Fibroblast of lung (primary cell): ENCODE data around the gene RABGAP1L. TPM values are rescaled to one million over a fixed set of nuclear protein-coding genes. Genes with fewer than 3 reads are reported as not detected.

Source experiments
- DNase-seq, 2 donors: peaks; one replicate each; pipeline versions ENCODE4 v3.0.0 to v3.0.0-alpha.2; 2010; ENCODE audit warnings: low read depth in 2 of 2
- H2AFZ ChIP-seq: 2 replicates; pipeline ENCODE4 v1.5.1; 2012; ENCODE audit warnings: low read length, control low read depth, inconsistent platforms
- H3K27ac ChIP-seq: 2 replicates; pipeline ENCODE4 v1.5.1; 2011; ENCODE audit warnings: low read length, control low read depth; ENCODE audit not compliant: insufficient read depth
- H3K27me3 ChIP-seq: 2 replicates; pipeline ENCODE4 v1.5.1; 2011; ENCODE audit warnings: mild to moderate bottlenecking, low read length; ENCODE audit not compliant: control insufficient read depth, insufficient read depth
- H3K36me3 ChIP-seq: 2 replicates; pipeline ENCODE4 v1.5.1; 2011; ENCODE audit warnings: low read length; ENCODE audit not compliant: control insufficient read depth, insufficient read depth
- H3K4me1 ChIP-seq: 2 replicates; pipeline ENCODE4 v1.5.1; 2011; ENCODE audit warnings: low read length; ENCODE audit not compliant: control insufficient read depth, insufficient read depth; ENCODE audit errors: extremely low read depth
- H3K4me2 ChIP-seq: 2 replicates; pipeline ENCODE4 v1.5.1; 2011; ENCODE audit warnings: low read length, control low read depth; ENCODE audit not compliant: insufficient read depth; ENCODE audit errors: extremely low read depth
- H3K4me3 ChIP-seq, 4 experiments: fragments of 200-600 bp in 1 of 4; sonication (generic) in 1 of 4; replicated peaks in 1 of 4; 2 replicates each; pipeline ENCODE4 v1.5.1; 2011 to 2016; ENCODE audit warnings: low read length in 4 of 4, low read depth in 3 of 4, mild to moderate bottlenecking in 3 of 4, control low read depth in 2 of 4, inconsistent platforms in 1 of 4, mixed read lengths in 1 of 4; ENCODE audit not compliant: insufficient read depth in 1 of 4; ENCODE audit errors: control extremely low read depth in 1 of 4
- H3K79me2 ChIP-seq: 2 replicates; pipeline ENCODE4 v1.5.1; 2012; ENCODE audit warnings: mild to moderate bottlenecking, low read length, inconsistent platforms; ENCODE audit not compliant: control insufficient read depth, insufficient read depth
- H3K9ac ChIP-seq: 2 replicates; pipeline ENCODE4 v1.5.1; 2011; ENCODE audit warnings: mild to moderate bottlenecking, low read length, control low read depth; ENCODE audit not compliant: insufficient read depth
- H3K9me3 ChIP-seq: 2 replicates; pipeline ENCODE4 v1.5.1; 2012; ENCODE audit warnings: low read depth, low read length; ENCODE audit not compliant: control insufficient read depth, insufficient read depth
- H4K20me1 ChIP-seq: 2 replicates; pipeline ENCODE4 v1.5.1; 2011; ENCODE audit warnings: low read length; ENCODE audit not compliant: control insufficient read depth, insufficient read depth; ENCODE audit errors: extremely low read depth
- CTCF ChIP-seq, 2 donors: IDR thresholded peaks in 1 of 2; conservative IDR thresholded peaks in 1 of 2; 1 replicate in 1 of 2; 2 replicates in 1 of 2; pipeline ENCODE4 v1.5.1; 2011 to 2012; ENCODE audit warnings: low read length in 2 of 2, control low read depth in 1 of 2, inconsistent platforms in 1 of 2, low read depth in 1 of 2, mild to moderate bottlenecking in 1 of 2
- EZH2 ChIP-seq: IDR thresholded peaks from 2 replicates; pipeline ENCODE4 v1.5.1; 2012; ENCODE audit warnings: low read length, control low read depth, mild to moderate bottlenecking; ENCODE audit errors: missing control alignments
- polyA plus RNA-seq, 2 donors: library from polyadenylated mRNA; depleted of rRNA in 1 of 2; stranded (reverse) in 1 of 2; unstranded in 1 of 2; fragments of >200 nt; gene quantifications; 2 replicates each; pipeline ENCODE4 v1.2.1, GENCODE V29; 2011 to 2012; ENCODE audit warnings: missing spikeins in 1 of 2
- total RNA-seq: library from RNA; depleted of rRNA; stranded (reverse); fragments of >200 nt; gene quantifications from 2 replicates; pipeline ENCODE4 v1.2.1, GENCODE V29; 2014

The RABGAP1L gene
- total and polyA plus RNA-seq, 2 donors (not counting 1 experiment from before 2014, with no cell fraction given): 33.8 to 36.5 TPM

DNA sequence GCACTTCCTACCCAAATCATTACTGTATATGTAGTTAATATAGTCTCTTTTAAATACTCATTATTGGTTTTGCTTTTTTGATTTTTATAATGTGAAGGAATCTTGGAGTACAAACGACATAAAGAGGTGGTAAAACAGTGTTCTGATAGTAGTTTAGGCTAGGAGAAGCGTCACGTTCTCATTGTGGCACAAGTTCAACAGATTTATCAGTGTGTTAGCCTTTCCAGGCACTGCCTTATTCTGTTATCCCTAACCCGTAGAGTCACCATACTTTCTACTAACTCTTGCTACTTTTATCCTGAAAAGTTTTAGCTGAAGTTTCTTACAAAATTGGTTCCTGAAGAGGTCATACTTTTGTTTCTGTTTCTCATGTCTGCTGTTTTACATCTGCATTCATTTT, 665.8 kb downstream of the RABGAP1L start:
- no peak for DNase-seq
- Histone ChIP-seq H3K27me3 (no peaks in the 10 kb centered on the region), H3K36me3 (no peaks in the 10 kb centered on the region), H2AFZ (no peak overlapping the region), H3K27ac (no peak overlapping the region), H3K4me1 (no peaks in the 10 kb centered on the region), H3K4me2 (no peak overlapping the region), H4K20me1 (no peaks in the 10 kb centered on the region), H3K9ac (no peak overlapping the region), H3K9me3 (no peaks in the 10 kb centered on the region), H3K4me3 (no peak overlapping the region), H3K79me2 (no peaks in the 10 kb centered on the region)
- no peak for TF ChIP-seq CTCF (conservative IDR thresholded peaks at IDR 0.05 in 1 of 2, IDR thresholded peaks at IDR 0.05 in 1 of 2; ENCODE audit: low read depth in 1 of 2, low read length in 2 of 2)
- TF ChIP-seq EZH2: no peak

- no peaks in the 10 kb centered on the region for H3K79me2 ChIP-seq
- no peak overlapping the region for H3K9ac ChIP-seq
- no peaks in the 10 kb centered on the region for H3K4me1 ChIP-seq
- DNase-seq: no peak
- H3K4me3 ChIP-seq: no peak overlapping the region
- H3K36me3 ChIP-seq: no peaks in the 10 kb centered on the region
- H3K4me2 ChIP-seq: no peak overlapping the region
- no peaks in the 10 kb centered on the region for H3K9me3 ChIP-seq
- no peak overlapping the region for H3K27ac ChIP-seq
- no peaks in the 10 kb centered on the region for H4K20me1 ChIP-seq
- no peaks in the 10 kb centered on the region for H3K27me3 ChIP-seq
- TF ChIP-seq EZH2 (no peak), CTCF (conservative IDR thresholded peaks at IDR 0.05 in 1 of 2, IDR thresholded peaks at IDR 0.05 in 1 of 2; ENCODE audit: low read depth in 1 of 2, low read length in 2 of 2) (no peak)
- no peak overlapping the region for H2AFZ ChIP-seq
Measured at GRCh38 chr1:174825806-174826205, 666.5 kb downstream of the RABGAP1L start.

DNA sequence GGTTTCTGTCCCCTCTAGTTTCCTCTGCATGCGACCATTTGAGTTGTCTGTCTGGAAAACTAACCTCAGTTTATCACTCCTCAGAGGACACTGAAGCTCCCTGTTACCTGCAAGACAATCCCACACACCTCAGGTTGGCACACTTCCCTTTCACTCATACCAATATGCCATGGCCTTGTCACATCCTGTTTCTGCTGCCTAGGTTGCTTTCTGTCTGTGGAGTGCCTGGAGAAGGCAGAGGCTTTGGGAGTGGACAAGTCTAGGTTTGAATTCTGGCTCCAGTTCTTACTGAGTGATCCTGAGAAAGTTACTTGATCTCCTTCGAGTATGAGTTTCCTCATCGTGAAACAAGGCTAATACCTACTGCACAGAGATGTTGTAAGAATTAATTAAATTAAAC, 668.9 kb downstream of the RABGAP1L start:
- Histone ChIP-seq H3K9me3 (no peaks in the 10 kb centered on the region), H3K4me3 (no peak overlapping the region)
- no peak for TF ChIP-seq CTCF (conservative IDR thresholded peaks at IDR 0.05 in 1 of 2, IDR thresholded peaks at IDR 0.05 in 1 of 2; ENCODE audit: low read depth in 1 of 2, low read length in 2 of 2)
- TF ChIP-seq EZH2: no peak

More for the DNA sequence above, 668.9 kb downstream of the RABGAP1L start:
- no peaks in the 10 kb centered on the region for H3K79me2 ChIP-seq
- H2AFZ ChIP-seq: no peak overlapping the region
- H3K4me2 ChIP-seq: no peak overlapping the region
- no peak for DNase-seq
- no peaks in the 10 kb centered on the region for H3K36me3 ChIP-seq
- no peaks in the 10 kb centered on the region for H3K27me3 ChIP-seq
- H3K9ac ChIP-seq: no peak overlapping the region
- H4K20me1 ChIP-seq: no peaks in the 10 kb centered on the region
- H3K4me1 ChIP-seq: no peaks in the 10 kb centered on the region
- no peak overlapping the region for H3K27ac ChIP-seq
